Activated naive CD4-positive, alpha-beta T cell treated with Interleukin-2 at 50 U/mL for 16 hours (primary cell): ENCODE measurements around the gene OR56B1.
"Not testable (repeated sequence)": the region's sequence is repeated elsewhere in the genome, so short reads cannot be mapped to it uniquely, and the experiment has no call there.

Experiments used
- DNase-seq: peaks from one replicate; pipeline ENCODE4 v3.0.0-alpha.2; 2020

OR56B1 gene, protein sequence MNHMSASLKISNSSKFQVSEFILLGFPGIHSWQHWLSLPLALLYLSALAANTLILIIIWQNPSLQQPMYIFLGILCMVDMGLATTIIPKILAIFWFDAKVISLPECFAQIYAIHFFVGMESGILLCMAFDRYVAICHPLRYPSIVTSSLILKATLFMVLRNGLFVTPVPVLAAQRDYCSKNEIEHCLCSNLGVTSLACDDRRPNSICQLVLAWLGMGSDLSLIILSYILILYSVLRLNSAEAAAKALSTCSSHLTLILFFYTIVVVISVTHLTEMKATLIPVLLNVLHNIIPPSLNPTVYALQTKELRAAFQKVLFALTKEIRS

DNA sequence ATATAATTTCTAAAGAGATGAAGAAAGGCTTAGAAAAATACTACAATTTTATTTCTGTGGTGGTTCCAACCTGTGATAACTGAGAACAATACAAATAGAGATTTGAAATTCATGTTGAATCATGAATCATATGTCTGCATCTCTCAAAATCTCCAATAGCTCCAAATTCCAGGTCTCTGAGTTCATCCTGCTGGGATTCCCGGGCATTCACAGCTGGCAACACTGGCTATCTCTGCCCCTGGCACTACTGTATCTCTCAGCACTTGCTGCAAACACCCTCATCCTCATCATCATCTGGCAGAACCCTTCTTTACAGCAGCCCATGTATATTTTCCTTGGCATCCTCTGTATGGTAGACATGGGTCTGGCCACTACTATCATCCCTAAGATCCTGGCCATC lies at the start of gene OR56B1:
Gene OR56B1 (plus strand): TSS at position 53 of the 400 bp plus-strand sequence. CDS start 69 bp downstream, at position 122.
- DNase-seq, result no peak

DNA sequence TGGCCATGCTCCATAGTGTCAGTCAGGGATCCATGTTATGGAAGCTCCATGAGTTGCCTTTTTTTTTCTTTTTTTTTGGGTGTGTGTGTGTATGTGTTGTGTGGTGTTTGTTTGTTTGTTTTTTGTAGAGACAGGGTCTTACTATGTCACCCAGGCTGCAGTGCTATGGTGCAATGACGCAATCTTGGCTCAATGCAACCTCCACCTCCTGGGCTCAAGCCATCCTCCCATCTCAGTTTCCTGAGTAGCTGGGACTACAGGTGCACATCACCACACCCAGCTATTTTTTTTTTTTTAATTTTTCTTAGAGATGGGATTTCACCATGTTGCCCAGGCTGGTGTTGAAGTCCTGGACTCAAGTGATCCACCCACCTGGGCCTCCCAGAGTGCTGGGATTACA lies 47.8 kb upstream of the OR56B1 start:
- no peak for DNase-seq

DNA sequence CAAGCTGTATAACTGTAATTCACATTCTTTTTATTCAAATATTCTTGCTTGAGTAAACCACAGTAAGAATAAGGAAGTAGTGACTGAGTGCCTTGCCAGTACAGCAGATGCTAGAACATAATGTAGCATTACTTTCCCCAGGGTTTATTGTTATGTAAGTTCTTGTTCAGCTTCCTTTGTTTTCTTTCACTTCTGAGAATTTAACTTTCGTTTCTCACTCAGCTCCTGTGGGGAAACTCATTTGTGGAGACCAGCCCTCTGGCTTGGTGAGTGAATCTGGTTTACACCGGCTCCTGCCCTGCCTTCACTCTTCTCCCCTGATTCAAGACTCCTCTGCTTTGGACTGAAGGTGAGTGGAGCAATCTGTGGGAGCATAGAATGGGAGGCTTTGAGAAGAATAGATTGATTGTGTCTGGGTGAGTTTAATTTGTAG lies 46.7 kb upstream of the OR56B1 start, which contains the start of gene TRIM22:
Gene TRIM22 (plus strand): TSS at position 240 of the 433 bp plus-strand sequence. CDS start 6,443 bp downstream, outside the sequence.
- DNase-seq, result peak; percentile 55

DNA sequence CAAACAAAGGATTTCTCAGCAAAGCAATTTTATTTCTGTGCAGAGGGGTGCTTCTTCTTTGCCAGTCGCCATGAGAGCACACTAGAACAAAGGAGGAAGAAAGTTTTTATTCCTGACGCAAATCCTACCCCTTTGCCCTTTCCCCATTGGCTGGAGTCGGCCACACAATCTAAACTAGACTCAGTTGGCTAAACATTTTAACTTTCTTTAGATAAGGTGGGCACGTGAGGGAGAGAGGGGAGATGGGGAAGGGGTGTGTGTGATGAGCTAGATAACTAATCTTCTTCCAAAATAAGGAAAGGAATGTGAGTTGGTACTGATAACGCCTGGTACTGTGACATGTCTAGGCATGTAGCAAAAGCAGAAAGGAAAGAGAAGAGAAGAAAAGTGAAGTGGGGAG lies 46.0 kb upstream of the OR56B1 start:
- no peak for DNase-seq

DNA sequence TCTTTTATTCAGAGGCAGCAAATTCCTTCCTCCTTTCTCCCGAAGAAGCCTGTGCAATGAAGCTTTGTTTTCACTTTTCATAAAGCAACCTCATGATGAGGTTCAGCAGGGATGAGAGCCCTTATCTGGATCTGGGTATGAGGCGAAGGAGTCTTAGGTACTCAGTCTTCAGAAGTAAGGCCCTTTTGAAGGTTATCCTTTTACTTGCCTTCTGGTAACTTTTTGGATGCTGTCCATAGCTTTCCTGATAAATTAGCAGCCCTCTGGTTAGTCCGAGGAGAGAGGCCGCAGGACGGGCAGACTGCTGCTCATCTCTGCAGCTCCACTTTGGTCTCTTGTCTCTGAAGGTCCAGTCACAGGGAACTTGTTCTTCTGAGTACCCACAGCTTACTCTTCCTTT lies 45.5 kb upstream of the OR56B1 start:
- no peak for DNase-seq

DNA sequence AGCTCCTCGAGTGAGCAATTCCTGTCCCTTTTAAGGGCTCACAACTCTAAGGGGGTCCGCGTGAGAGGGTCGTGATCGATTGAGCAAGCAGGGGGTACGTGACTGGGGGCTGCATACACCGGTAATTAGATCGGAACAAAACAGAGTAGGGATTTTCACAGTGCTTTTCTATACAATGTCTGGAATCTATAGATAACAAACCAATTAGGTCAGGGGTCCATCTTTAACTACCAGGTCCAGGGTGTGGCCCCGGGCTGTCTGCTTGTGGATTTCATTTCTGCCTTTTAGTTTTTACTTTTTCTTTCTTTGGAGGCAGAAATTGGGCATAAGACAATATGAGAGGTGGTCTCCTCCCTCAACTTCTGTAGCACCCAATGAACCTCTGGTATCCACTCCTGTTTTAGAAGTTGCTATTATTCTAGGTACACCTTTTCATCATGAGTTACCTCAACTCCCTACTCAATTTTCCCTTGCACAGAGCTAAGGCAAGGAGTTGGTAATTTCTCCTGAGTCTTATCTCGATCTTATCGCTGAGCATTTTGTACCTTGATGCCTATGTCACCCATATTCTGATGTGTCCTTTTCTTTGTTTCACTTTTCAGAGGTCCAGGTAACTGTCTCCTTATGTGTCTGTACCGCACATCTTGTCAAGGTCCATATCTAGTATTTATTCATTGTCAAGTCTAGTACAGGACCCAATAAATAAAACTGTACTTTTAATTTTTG lies 44.8 kb upstream of the OR56B1 start:
- not testable (repeated sequence) for DNase-seq

DNA sequence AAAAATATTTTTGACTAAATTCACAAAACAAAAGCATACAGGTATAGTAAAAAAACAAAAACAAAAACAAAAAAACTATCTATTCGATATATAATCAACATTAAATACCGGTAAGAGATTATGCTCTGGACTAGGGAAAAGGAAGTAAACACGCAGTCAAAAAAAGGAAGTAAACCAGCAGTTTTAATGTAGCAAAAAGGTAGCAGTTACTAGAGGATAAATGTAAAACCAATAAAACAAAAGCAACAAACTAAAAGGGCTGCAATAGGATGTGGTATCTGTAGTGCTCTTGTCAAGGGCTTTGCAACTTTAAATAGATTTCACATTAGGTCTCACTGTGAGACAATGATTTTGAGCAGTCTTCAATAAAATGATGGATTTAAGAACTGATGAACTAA lies 44.3 kb upstream of the OR56B1 start:
- DNase-seq, result no peak

DNA sequence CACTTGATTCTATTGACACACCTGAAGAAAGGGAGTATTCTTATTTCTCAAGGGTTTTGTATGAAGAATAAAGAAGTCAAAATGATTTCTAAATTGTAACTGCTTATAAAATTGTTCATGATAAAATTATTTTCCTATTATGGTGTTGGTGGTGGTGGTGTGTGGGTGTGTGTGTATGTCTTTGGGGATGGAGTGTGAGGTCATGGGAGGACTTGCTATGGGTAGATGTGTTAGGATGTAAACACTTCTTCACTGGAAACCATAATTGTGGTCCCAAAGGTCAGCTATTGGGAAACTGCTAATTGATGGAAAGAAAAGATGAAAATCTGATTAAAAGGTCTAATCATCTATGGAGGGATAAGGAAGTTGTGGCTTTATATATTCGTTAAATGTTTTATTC lies 41.6 kb upstream of the OR56B1 start:
- DNase-seq, result no peak

DNA sequence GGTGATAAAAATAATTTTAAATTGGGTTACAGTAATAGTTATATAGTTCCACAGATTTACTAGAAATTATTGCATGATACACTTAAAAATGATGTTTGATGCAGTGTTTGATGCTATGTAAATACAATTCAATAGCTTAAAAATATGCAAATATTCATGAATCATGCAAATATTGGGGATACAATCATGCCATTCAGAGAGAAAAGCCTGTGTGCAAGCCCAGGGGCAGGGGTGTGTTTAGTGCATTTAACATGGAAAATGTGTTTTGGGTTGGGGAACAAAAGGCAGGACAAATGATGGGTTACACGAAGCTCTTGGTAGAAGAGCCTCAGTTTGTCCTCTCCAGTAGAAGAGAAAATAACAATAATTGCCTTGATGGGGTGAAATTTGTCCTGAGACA lies 40.7 kb upstream of the OR56B1 start:
- DNase-seq, result no peak

DNA sequence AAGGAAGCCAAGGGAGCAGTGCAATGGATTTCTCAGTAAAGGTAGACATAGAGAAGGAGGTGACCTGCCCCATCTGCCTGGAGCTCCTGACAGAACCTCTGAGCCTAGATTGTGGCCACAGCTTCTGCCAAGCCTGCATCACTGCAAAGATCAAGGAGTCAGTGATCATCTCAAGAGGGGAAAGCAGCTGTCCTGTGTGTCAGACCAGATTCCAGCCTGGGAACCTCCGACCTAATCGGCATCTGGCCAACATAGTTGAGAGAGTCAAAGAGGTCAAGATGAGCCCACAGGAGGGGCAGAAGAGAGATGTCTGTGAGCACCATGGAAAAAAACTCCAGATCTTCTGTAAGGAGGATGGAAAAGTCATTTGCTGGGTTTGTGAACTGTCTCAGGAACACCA lies 40.0 kb upstream of the OR56B1 start:
- no peak for DNase-seq

DNA sequence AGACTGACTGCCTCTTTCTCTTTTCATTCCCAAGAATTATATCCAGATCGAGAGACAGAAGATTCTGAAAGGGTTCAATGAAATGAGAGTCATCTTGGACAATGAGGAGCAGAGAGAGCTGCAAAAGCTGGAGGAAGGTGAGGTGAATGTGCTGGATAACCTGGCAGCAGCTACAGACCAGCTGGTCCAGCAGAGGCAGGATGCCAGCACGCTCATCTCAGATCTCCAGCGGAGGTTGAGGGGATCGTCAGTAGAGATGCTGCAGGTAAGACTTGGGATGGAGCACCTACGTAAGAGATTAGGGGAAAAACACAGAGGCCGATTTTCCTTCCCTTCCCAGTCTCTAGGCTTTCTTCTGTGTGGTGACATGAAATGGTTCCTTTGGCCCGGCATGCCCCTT lies 38.0 kb upstream of the OR56B1 start:
- no peak for DNase-seq

DNA sequence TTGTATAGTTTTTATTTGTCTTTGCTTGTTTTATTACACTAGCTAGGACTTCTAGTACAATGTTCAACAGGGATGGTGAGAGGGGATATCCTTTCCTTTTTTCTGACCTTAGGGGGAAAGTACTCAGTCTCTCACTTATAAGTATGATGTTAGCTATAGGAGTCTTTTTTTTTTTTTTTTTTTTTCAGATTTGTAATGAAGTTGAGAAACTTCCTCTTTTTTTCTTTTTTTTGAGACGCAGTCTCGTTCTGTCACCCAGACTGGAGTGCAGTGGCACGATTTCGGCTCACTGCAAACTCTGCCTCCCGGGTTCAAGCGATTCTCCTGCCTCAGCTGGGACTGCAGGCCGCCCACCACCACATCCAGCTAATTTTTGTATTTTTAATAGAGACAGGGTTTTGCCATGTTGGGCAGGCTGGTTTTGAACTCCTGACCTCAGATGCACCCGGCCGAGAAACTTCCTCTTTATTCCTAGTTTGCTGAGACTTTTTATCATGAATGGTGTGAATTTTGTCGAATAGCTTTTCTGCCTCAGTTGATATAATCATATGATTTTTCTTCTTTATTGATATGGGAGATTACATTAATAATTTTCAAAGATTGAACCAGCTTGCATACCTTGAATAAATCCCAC lies 35.7 kb upstream of the OR56B1 start:
- DNase-seq, result no peak

DNA sequence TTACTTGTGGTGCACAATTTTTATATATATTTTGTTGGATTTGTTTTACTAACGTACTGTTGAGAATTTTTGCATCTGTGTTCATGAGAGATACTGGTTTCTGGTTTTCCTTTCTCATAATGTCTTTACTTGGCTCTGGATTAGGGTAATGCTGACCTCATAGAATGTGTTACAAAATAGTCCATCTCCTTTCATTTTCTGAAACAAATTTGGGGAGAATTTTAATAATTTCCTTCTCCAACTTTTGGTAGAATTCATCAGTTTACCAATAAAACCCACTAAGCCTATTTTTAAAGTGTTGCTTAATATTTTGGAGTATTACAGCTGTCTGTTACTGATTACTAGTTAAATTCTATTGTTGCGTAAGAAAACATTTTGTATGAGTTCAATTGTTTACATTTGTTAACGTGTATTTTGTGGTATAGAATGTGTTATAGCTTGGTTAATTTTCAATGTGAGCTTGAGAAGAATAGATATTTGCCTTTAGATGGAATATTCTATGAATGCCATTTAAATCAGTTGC lies 35.1 kb upstream of the OR56B1 start:
- DNase-seq, result no peak

DNA sequence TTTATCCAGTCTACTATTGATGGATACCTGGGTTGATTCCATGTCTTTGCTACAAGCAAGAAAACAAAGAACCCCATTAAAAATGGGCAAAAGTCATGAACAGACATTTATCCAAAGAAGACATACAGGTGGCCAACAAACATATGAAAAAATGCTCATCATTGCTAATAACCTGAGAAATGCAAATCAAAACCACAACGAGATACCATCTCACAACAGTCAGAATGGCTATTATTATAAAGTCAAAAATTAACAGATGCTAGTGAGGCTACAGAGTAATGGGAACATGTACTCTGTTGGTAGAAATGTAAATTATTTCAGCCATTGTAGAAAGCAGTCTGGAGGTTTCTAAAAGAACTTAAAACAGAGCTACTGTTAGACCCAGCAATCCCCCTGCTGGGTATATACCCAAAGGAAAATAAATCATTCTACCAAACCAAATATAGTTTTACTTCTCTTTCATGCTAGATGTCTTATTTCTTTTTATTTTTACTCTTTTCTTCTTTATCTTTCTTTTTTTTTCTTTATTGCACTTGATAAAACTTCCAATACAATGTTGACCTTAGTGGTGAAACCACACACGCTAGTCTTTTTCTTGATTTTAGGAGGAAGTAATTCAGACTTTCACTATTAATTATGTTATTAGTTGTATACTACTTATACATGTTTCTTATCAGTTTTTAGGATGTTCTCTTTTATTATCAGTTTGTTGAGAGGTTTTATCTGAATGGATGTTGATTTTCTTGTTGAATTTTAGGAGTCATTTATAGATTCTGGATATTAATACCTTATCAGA lies 32.3 kb upstream of the OR56B1 start:
- DNase-seq, result no peak

DNA sequence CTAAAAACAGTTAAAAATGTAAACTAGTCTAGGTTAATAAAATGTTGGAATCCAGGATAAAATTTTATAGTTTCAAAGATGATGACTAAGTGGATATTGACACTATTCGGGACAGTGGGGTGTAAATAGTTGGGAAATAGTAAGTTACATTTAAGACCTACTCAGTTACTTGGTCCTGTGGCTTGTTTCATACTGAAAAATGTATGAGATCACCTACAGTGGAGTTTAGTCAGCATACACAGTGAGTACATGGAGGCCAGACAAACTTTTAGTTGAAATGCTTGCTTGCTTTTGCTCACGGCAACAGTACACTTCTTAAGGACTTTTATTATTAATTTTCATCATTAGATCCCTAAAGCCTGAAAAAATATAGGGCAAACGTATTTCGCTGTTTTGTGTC lies 30.6 kb upstream of the OR56B1 start:
- no peak for DNase-seq

DNA sequence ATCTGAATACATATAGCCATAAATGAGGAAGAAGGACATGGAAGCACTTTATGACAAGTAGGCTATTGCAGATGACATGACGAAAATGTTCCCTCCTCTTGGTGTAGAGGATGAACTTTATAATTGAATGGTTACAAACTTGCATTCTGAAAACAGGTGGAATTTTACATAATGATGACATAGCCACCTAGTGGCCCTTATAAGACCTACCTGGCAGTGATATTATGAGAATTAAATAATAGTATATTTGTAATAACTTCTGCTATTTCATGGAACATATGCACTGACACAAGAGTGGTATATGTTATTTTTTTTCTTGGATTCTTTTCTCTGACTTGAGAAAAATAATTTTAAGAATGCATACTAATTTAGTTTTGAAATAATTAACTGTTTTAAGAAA lies 23.7 kb upstream of the OR56B1 start:
- no peak for DNase-seq

DNA sequence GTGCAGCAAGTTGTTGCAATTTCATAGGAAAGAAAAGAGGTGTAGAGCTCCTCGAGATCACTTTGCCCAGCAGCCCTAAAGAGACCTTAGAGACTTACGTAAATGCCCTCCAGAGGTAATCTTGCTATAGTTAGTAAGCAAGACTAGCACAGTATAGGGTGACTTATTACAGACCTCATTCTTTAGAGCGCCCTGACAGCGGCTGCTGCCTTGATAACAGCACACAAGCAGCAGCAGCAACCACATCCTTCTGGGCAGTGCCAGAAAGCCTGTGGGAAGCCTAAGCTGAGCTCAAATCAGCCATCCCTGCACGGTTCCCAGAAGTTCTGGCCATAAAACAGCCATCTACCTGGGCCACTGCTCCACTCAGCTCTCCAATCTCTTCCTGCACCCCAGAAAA lies 22.6 kb upstream of the OR56B1 start:
- DNase-seq, result no peak

DNA sequence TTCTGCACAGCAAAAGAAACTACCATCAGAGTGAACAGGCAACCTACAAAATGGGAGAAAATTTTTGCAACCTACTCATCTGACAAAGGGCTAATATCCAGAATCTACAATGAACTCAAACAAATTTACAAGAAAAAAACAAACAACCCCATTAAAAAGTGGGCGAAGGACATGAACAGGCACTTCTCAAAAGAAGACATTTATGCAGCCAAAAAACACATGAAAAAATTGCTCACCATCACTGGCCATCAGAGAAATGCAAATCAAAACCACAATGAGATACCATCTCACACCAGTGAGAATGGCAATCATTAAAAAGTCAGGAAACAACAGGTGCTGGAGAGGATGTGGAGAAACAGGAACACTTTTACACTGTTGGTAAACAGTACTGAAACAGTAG lies 19.7 kb upstream of the OR56B1 start:
- not testable (repeated sequence) for DNase-seq

DNA sequence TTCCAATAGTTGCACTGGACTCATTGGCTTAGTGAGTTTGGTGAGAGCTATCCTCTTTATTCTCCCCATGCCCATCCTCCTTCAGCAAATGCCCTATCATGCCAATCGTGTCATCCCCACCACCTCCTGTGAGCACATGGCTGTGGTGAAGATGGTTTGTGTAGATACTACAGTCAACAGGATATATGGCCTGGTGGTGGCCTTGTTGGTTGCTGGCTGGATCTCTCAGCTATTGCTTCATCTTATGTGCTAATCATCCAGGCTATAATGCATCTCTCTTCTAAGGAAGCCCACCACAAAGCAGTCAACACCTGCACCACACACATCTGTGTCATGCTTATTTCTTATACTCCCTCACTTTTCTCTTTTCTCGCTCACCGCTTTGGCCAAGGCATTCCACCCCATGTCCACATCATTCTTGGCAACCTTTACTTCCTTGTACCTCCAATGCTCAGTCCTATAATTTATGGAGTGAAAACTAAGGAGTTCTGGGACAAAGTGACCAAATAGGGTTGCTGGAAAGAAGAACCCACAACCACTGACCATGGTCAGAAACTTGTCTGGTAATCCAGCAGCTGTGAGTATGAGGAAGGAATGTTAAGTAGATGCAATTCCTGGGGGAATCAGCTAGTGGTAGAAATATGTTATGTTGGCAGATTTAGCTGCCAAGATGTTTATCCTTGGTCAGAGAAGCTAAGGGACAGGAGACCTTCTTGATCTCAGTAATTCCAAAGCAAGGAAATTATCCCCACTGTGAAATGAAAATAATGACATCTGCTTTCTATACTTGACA lies 16.3 kb upstream of the OR56B1 start:
- no peak for DNase-seq

DNA sequence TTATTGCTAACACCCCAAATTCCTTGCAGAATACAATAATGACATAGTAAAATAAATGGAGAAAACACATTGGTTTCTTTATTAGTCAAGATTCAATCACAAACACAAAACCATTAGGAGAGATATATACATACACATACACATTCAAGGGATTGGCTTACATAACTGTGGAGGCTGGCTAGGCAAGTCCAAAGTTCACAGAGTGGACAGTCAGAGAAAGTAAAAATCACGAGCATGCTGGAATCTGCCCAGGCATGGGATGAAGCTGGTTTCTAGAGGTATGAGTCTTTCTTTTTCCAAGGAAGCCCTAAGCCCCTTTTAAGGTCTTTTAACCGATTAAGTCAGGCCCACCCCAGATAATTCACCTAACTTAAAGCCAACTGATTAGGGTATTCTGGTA lies 13.6 kb upstream of the OR56B1 start:
- no peak for DNase-seq

DNA sequence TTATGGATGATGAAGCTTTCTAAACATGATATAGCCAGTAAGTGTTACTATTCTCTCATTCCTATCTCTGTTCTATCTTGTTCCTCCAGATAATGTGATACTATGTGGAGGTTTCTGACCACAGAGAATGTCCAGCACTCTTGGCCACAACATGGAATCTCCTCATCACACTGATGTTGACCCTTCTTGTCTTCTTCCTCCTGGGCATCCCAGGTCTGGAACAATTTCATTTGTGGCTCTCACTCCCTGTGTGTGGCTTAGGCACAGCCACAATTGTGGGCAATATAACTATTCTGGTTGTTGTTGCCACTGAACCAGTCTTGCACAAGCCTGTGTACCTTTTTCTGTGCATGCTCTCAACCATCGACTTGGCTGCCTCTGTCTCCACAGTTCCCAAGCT lies 9.9 kb upstream of the OR56B1 start:
- DNase-seq, result no peak

DNA sequence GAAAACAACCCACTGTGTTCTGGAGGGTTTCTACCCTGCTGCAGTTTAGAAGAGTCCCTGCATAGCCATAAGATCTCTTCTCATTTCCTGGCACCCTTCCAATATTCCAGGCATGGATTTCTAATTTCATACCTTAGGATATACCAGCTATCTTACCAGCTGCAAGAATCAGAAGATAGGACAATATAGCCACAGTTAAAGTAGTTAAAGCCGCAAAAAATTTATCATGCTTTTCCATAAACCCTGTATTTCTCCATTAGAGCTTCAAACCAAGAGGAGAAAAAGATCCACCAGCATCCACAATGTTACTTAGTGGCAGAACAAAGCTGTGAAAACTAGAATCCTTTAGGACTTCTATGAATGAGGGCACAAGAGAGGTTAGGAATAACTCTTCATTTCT lies 8.6 kb upstream of the OR56B1 start:
- DNase-seq, result no peak
